Colonic mucosa (tissue), 4 donors: ENCODE data around the gene DNAH9. TPM values are rescaled to one million over a fixed set of nuclear protein-coding genes. Genes with fewer than 3 reads are reported as not detected.

ENCODE experiments used
- DNase-seq: peaks from one replicate; pipeline ENCODE4 v3.0.0-alpha.2; 2020
- H3K27ac ChIP-seq: fragments of 200-600 bp; one replicate; pipeline ENCODE4 v1.8.0; 2021
- H3K27me3 ChIP-seq: fragments of 200-600 bp; one replicate; pipeline ENCODE4 v1.8.0; 2021
- H3K36me3 ChIP-seq: fragments of 200-600 bp; one replicate; pipeline ENCODE4 v1.8.0; 2021
- H3K4me1 ChIP-seq: fragments of 200-600 bp; one replicate; pipeline ENCODE4 v1.8.0; 2021; ENCODE audit warnings: mild to moderate bottlenecking
- H3K4me3 ChIP-seq: fragments of 200-600 bp; one replicate; pipeline ENCODE4 v1.8.0; 2021
- H3K9ac ChIP-seq, 2 donors: one replicate each; pipeline ENCODE4 v1.7.0; 2013; ENCODE audit warnings: control low read depth in 2 of 2, low read depth in 2 of 2, low read length in 2 of 2
- H3K9me3 ChIP-seq: fragments of 200-600 bp; one replicate; pipeline ENCODE4 v1.8.0; 2021
- intact Hi-C: fragments of 100-400 bp; cut with DNase I; formaldehyde crosslinking; loops from one replicate; pipeline ENCODE4 v1.14.1; 2022
- total RNA-seq, 2 donors: library from RNA; stranded (reverse); fragmentation: NEBNext Ultra II Directional in 1 of 2; extraction: Animal tissue kit (Norgen Biotek cat#: 25700) in 1 of 2; gene quantifications; one replicate each; pipeline ENCODE4 v1.2.1, GENCODE V29; 2021
- TF ChIP-seq, protein P1 (sequence below): fragments of 200-600 bp; IDR thresholded peaks from one replicate; pipeline ENCODE4 v1.8.0; 2022; ENCODE audit warnings: antibody characterized with exemption, mild to moderate bottlenecking
- donor health status: healthy.
- donor health status: DM: no; HTN: no; CAD: no.
- donor health status: DM: no; HTN: no; CAD: no.

The DNAH9 gene
- total RNA-seq, 2 donors from 2014 or later, result 0.40 to 0.69 TPM

DNA sequence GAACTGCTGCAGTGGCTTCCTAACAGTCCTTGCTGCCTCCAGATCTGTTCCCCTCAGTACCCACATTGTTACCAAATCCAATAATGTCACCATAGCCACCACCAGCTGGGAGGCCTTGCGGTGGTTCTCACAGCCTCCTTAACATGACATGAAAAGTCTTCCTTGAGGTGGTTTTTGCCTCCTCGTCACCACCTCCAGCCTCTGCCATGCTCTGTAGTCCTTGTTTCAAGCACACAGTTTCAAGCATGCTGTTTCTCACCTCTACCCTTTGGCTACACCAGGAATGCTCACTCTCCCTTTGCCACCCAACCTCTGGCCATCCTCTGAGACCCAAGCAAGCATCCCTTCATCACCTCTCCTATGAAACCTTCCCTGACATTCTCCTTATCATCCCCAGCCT lies 47.2 kb downstream of the DNAH9 start:
- no peak for DNase-seq

DNA sequence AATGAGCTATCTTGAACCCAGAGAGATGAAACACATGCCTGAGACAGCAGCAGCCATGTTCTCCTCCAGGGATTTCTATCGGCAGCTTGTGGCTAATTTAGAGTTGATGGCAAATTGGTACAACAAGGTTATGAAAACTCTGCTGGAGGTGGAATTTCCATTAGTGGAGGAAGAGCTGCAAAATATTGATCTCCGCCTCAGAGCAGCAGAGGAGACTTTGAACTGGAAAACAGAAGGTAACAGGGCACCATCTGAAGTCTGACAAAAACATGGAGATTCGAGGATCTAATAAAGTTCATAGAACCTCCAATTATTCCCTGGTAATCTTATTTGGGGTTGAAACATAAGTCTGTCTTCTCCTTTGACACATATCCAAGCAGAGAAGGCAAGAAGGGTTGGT lies 52.8 kb downstream of the DNAH9 start:
- TF ChIP-seq, protein P1, sequence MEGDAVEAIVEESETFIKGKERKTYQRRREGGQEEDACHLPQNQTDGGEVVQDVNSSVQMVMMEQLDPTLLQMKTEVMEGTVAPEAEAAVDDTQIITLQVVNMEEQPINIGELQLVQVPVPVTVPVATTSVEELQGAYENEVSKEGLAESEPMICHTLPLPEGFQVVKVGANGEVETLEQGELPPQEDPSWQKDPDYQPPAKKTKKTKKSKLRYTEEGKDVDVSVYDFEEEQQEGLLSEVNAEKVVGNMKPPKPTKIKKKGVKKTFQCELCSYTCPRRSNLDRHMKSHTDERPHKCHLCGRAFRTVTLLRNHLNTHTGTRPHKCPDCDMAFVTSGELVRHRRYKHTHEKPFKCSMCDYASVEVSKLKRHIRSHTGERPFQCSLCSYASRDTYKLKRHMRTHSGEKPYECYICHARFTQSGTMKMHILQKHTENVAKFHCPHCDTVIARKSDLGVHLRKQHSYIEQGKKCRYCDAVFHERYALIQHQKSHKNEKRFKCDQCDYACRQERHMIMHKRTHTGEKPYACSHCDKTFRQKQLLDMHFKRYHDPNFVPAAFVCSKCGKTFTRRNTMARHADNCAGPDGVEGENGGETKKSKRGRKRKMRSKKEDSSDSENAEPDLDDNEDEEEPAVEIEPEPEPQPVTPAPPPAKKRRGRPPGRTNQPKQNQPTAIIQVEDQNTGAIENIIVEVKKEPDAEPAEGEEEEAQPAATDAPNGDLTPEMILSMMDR, result no peak
- no peaks in the 10 kb centered on the region for H3K4me1 ChIP-seq
- H3K9ac ChIP-seq, result no peak overlapping the region
- H3K4me3 ChIP-seq, result no peak overlapping the region
- no peaks in the 10 kb centered on the region for H3K9me3 ChIP-seq
- H3K36me3 ChIP-seq, result no peaks in the 10 kb centered on the region
- DNase-seq, result no peak
- no peaks in the 10 kb centered on the region for H3K27me3 ChIP-seq
- no peak overlapping the region for H3K27ac ChIP-seq
- intact Hi-C loops, result no loop called here

More for the DNA sequence above, 47.2 kb downstream of the DNAH9 start:
- Histone ChIP-seq H3K9ac (no peak overlapping the region), H3K4me3 (no peak overlapping the region), H3K27me3 (no peaks in the 10 kb centered on the region), H3K4me1 (peaks cover 3% of the 10 kb centered on the region), H3K27ac (no peak overlapping the region), H3K9me3 (no peaks in the 10 kb centered on the region), H3K36me3 (no peaks in the 10 kb centered on the region)
- TF ChIP-seq, protein P1, result no peak
- intact Hi-C loops, result no loop called here

DNA sequence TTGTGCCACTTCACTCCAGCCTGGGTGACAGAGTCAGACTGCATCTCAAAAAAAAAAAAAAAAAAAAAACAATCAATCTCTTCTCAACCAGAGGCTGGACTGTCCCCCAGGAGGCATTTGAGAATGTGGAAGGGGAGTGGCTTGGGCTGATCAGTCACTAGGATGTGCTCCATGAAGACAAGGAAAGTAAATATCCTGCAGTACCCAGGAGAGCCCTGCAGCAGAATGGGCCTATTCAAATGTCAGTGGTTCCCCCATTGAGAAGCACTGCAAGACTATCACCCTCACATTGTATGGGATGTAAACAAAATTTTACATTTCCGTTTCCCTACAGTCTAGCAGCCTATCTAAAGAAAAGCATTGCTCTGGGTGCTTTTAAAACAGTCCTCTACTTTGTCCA lies 70.3 kb downstream of the DNAH9 start:
- no peak for DNase-seq
- TF ChIP-seq, protein P1, result no peak
- Histone ChIP-seq H3K9me3 (no peaks in the 10 kb centered on the region), H3K36me3 (no peaks in the 10 kb centered on the region), H3K4me1 (no peaks in the 10 kb centered on the region), H3K9ac (no peak overlapping the region), H3K4me3 (no peak overlapping the region), H3K27ac (no peak overlapping the region), H3K27me3 (no peaks in the 10 kb centered on the region)
- intact Hi-C loops, result no loop called here

DNA sequence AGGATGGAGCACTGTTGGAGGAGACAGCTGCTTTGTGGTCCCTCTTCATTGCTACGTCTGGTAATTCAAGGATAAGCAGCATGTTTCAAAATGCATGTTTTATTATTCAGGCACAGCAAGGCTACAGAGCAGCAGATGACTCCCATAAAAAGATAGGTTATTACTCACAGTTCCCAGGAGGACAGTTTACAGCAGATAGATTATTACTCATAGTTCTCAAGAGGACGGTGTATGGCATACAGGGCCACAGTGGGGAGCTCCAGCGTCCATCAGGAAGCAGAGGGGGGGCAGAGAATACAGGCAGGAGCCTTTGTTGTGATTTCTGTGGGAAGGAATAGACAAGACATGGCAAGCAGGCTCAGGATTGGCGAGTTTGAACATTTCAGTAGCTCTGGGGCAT lies 72.9 kb downstream of the DNAH9 start:
- Histone ChIP-seq H3K36me3 (no peaks in the 10 kb centered on the region), H3K4me3 (no peak overlapping the region), H3K27ac (no peak overlapping the region), H3K27me3 (no peaks in the 10 kb centered on the region), H3K9me3 (no peaks in the 10 kb centered on the region), H3K4me1 (no peaks in the 10 kb centered on the region), H3K9ac (no peak overlapping the region)
- no peak for DNase-seq
- intact Hi-C loops, result no loop called here
- TF ChIP-seq, protein P1, result no peak

DNA sequence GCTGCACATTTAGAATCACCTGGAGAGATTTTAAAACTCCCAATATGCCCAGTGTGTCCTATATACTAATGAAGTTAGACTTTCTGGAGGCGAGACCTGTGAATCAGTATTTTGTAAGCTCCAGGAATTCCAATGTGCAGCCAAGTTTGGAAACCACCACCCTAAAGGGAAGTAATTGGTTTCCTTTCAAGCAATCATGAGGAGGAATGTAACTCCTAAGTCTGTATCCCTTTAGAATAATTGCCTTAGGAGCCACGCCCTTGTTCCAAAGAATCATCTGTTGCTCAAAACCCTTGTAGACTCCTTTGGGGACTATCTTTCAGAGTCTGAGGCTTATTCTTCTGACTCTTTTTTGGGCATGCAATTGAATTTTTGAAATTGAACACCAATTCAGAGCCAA lies 84.4 kb downstream of the DNAH9 start:
- no peaks in the 10 kb centered on the region for H3K36me3 ChIP-seq
- H3K9me3 ChIP-seq, result no peaks in the 10 kb centered on the region
- H3K27ac ChIP-seq, result no peak overlapping the region
- TF ChIP-seq, protein P1, result no peak
- DNase-seq, result no peak
- no peaks in the 10 kb centered on the region for H3K27me3 ChIP-seq
- H3K4me1 ChIP-seq, result no peaks in the 10 kb centered on the region
- H3K9ac ChIP-seq, result no peak overlapping the region
- intact Hi-C loops, result no loop called here
- H3K4me3 ChIP-seq, result no peak overlapping the region

DNA sequence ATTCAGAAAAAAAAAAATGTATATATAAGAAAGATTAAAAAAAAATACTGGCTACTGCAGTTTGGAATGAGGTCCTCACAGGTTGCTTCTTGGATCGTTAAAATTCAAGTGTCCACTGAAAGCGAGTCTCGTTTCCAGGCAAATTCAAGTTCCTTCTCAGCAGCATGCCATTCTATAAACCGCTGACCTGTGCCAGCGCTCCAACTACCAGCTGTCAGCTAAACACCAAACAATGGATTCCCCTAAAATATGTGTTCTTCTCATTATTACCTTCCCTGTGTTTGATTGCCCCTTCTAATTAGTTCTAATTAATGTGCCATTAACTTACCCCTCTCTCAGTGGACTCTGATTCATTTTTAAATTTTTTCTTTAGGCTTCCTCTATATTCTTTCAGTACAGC lies 92.4 kb downstream of the DNAH9 start:
- intact Hi-C loops, result no loop called here
- H3K27me3 ChIP-seq, result no peaks in the 10 kb centered on the region
- TF ChIP-seq, protein P1, result no peak
- H3K27ac ChIP-seq, result no peak overlapping the region
- no peaks in the 10 kb centered on the region for H3K9me3 ChIP-seq
- no peaks in the 10 kb centered on the region for H3K4me1 ChIP-seq
- no peak overlapping the region for H3K4me3 ChIP-seq
- no peak overlapping the region for H3K9ac ChIP-seq
- no peaks in the 10 kb centered on the region for H3K36me3 ChIP-seq
- no peak for DNase-seq
